SHP77 (cell line): ENCODE results near the gene CEP70.
A peak's percentile ranks its signal among the peaks of the same experiment; 100 is the strongest.
"Not testable (repeated sequence)": the region's sequence is repeated elsewhere in the genome, so short reads cannot be mapped to it uniquely, and the experiment has no call there.

Experiments
- DNase-seq, 2 experiments: peaks; one replicate each; lab custom pipeline; 2025; lab: John Stamatoyannopoulos, UW

Gene CEP70

GRCh38 chr3:138470687-138471086 lies 123.4 kb downstream of the CEP70 start:
- no peak for DNase-seq

- no peak for DNase-seq
These were observed 124.2 kb downstream of the CEP70 start for GRCh38 chr3:138469874-138470273.

- no peak for DNase-seq
These were observed 125.2 kb downstream of the CEP70 start for GRCh38 chr3:138468886-138469285.

GRCh38 chr3:138468451-138468850 lies 125.6 kb downstream of the CEP70 start:
- no peak for DNase-seq

GRCh38 chr3:138467931-138468330 lies 126.1 kb downstream of the CEP70 start:
- DNase-seq: no peak

- DNase-seq: no peak
These were observed 128.1 kb downstream of the CEP70 start for GRCh38 chr3:138465925-138466324.

- no peak for DNase-seq
These were observed 128.6 kb downstream of the CEP70 start for GRCh38 chr3:138465451-138465850.

GRCh38 chr3:138464491-138464860 lies 129.6 kb downstream of the CEP70 start:
- DNase-seq: no peak

- DNase-seq: peak in 1 of 2 experiments; percentile 13
These were observed 130.2 kb downstream of the CEP70 start for GRCh38 chr3:138463724-138464490.

- DNase-seq: no peak
These were observed 132.2 kb downstream of the CEP70 start for GRCh38 chr3:138461896-138462295.

- DNase-seq: no peak
These were observed 132.8 kb downstream of the CEP70 start for GRCh38 chr3:138461246-138461645.

GRCh38 chr3:138460536-138461205 lies 133.4 kb downstream of the CEP70 start:
- DNase-seq: no peak

GRCh38 chr3:138459619-138460535 lies 134.2 kb downstream of the CEP70 start:
- peak in 1 of 2 experiments; percentile 37 for DNase-seq

GRCh38 chr3:138458774-138459499 lies 135.1 kb downstream of the CEP70 start:
- DNase-seq: no peak

GRCh38 chr3:138457863-138458735 lies 136.0 kb downstream of the CEP70 start:
- no peak for DNase-seq

- DNase-seq: no peak
These were observed 136.8 kb downstream of the CEP70 start for GRCh38 chr3:138456961-138457862.

GRCh38 chr3:138455801-138456716 lies 138.0 kb downstream of the CEP70 start:
- no peak for DNase-seq

GRCh38 chr3:138453940-138454339 lies 140.1 kb downstream of the CEP70 start:
- not testable (repeated sequence) for DNase-seq

- no peak for DNase-seq
These were observed 141.6 kb downstream of the CEP70 start for GRCh38 chr3:138452436-138452835.
